Prostate gland (tissue), 2 donors: ENCODE data around the gene MDK. TPM values are rescaled to one million over a fixed set of nuclear protein-coding genes. Genes with fewer than 3 reads are reported as not detected.
A peak's percentile ranks its signal among the peaks of the same experiment; 100 is the strongest.

ENCODE experiments used
- DNase-seq: peaks from one replicate; pipeline ENCODE4 v3.0.0-alpha.2; 2019; ENCODE audit warnings: low spot score
- H3K27ac ChIP-seq, 2 donors: fragments of 200-600 bp; sonication (generic); 2 replicates each; pipeline ENCODE4 v1.5.1; 2017 to 2019
- H3K27me3 ChIP-seq: fragments of 200-600 bp; sonication (generic); replicated peaks from 2 replicates; pipeline ENCODE4 v1.5.1; 2019; ENCODE audit not compliant: insufficient read depth
- H3K36me3 ChIP-seq, 2 donors: fragments of 200-600 bp; sonication (generic); 1 replicate in 1 of 2; 2 replicates in 1 of 2; pipeline versions ENCODE4 v1.5.1 to v1.8.1; 2017 to 2019
- H3K4me1 ChIP-seq: fragments of 200-600 bp; sonication (generic); replicated peaks from 2 replicates; pipeline ENCODE4 v1.5.1; 2019
- H3K4me3 ChIP-seq, 2 donors: fragments of 200-600 bp; sonication (generic); 2 replicates each; pipeline ENCODE4 v1.5.1; 2017 to 2019
- H3K9me3 ChIP-seq: fragments of 200-600 bp; sonication (generic); 2 replicates; pipeline ENCODE4 v1.5.1; 2017
- POLR2A ChIP-seq: fragments of 450-650 bp; IDR thresholded peaks from one replicate; pipeline ENCODE4 v1.6.1; 2016; ENCODE audit warnings: antibody characterized with exemption, mild to moderate bottlenecking
- POLR2AphosphoS5 ChIP-seq: sonication (generic); formaldehyde crosslinking; IDR thresholded peaks from one replicate; pipeline ENCODE4 v1.6.1; 2017; ENCODE audit warnings: antibody characterized with exemption
- WGBS: methylation state at CpG from one replicate; pipeline ENCODE4 v1.1.5; 2018; 5-methylcytosine and 5-hydroxymethylcytosine counted together
- intact Hi-C: fragments of 100-400 bp; cut with DNase I; formaldehyde crosslinking; loops from one replicate; pipeline ENCODE4 v1.14.2; 2022
- total RNA-seq, 2 donors: library from RNA; depleted of rRNA; stranded (reverse); fragments of >200 nt; gene quantifications; one replicate each; pipeline ENCODE4 v1.1.0, GENCODE V29; 2016
- TF ChIP-seq, protein P1 (sequence below), 4 experiments: fragments of 200-600 bp in 2 of 4; fragments of 450-650 bp in 2 of 4; sonication (generic) in 2 of 4; IDR thresholded peaks; 1 replicate in 3 of 4; 2 replicates in 1 of 4; pipeline ENCODE4 v1.5.1; 2016 to 2019; ENCODE audit warnings: antibody characterized with exemption in 4 of 4, mild to moderate bottlenecking in 2 of 4, moderate library complexity in 2 of 4

Gene MDK
- total RNA-seq, 2 donors from 2014 or later: 71.6 to 164 TPM

DNA sequence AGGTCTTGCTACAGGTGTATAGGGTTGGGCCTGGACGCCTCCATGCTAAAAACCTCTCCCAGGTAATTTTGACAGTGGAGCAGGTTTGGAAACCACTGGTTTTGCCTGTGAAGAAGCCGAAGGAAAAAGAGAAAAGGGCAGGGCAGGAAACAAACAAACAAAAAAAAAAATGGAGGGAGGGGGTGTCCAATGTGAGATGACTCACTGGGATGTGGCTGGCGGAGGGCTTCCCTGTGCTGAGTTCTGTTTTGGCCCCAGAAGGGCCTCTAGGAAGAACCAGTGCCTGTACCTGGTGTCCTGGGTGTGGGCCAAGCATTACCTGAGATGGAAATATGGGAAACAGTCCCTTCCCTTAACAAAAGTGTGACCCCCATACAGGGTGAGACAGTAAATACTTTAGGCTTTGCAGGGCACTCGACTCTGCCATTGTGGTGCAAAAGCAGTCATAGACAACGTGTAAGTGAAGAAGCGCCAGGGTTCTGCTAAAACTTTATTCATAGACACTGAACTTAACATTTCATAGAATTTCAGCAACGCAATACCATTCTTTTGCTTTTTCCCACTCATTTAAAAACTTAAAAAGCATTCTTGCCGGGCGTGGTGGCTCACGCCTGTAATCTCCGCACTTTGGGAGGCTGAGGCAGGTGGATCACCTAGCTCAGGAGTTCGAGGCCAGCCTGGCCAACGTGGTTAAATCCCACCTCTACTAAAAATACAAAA lies 43.7 kb upstream of the MDK start:
- Histone ChIP-seq H3K27me3 (no peaks in the 10 kb centered on the region), H3K9me3 (no peaks in the 10 kb centered on the region), H3K36me3 (no peaks in the 10 kb centered on the region), H3K27ac (no peak overlapping the region), H3K4me1 (peaks cover 11% of the 10 kb centered on the region), H3K4me3 (no peak overlapping the region)
- WGBS: 87% methylated on average over 13 of the region's 13 CpGs
- intact Hi-C loops: loop anchor here (10.0 kb wide), 1 partner anchor 213 kb away; the partner anchor contains the start of gene PHF21A
- TF ChIP-seq, protein P1, sequence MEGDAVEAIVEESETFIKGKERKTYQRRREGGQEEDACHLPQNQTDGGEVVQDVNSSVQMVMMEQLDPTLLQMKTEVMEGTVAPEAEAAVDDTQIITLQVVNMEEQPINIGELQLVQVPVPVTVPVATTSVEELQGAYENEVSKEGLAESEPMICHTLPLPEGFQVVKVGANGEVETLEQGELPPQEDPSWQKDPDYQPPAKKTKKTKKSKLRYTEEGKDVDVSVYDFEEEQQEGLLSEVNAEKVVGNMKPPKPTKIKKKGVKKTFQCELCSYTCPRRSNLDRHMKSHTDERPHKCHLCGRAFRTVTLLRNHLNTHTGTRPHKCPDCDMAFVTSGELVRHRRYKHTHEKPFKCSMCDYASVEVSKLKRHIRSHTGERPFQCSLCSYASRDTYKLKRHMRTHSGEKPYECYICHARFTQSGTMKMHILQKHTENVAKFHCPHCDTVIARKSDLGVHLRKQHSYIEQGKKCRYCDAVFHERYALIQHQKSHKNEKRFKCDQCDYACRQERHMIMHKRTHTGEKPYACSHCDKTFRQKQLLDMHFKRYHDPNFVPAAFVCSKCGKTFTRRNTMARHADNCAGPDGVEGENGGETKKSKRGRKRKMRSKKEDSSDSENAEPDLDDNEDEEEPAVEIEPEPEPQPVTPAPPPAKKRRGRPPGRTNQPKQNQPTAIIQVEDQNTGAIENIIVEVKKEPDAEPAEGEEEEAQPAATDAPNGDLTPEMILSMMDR (IDR thresholded peaks at IDR 0.05): no peak
- TF ChIP-seq POLR2AphosphoS5: no peak
- no peak for TF ChIP-seq POLR2A
- DNase-seq: no peak

DNA sequence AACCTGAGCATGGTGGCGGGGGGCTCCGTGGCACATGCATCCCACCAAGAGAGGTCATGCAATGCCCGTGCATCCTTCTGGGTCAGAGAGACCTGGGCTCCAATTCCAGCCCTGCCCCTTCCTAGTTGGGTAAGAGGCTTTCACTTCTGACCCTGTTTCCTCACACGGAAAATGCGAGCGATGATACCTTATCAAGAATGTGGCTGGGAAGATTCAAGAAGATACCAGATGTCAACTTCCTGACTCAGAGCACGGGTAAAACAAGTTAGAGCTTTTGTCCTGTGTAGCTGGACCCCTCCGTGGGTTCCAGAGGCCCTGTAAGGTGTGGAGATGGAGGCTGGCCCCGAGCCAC lies 42.9 kb upstream of the MDK start:
- intact Hi-C loops: loop anchor here (10.0 kb wide), 1 partner anchor 214 kb away; the partner anchor contains the start of gene PHF21A
- Histone ChIP-seq H3K9me3 (no peaks in the 10 kb centered on the region), H3K27me3 (no peaks in the 10 kb centered on the region), H3K36me3 (no peaks in the 10 kb centered on the region), H3K27ac (peak overlapping the region; percentile 76 to 78), H3K4me3 (peak overlapping the region in 1 of 2 donors; percentile 15), H3K4me1 (peaks cover 11% of the 10 kb centered on the region)
- TF ChIP-seq POLR2AphosphoS5 (no peak), POLR2A (no peak)
- TF ChIP-seq, protein P1 (IDR thresholded peaks at IDR 0.05): no peak
- WGBS: 19% methylated on average over 9 of the region's 9 CpGs
- no peak for DNase-seq

DNA sequence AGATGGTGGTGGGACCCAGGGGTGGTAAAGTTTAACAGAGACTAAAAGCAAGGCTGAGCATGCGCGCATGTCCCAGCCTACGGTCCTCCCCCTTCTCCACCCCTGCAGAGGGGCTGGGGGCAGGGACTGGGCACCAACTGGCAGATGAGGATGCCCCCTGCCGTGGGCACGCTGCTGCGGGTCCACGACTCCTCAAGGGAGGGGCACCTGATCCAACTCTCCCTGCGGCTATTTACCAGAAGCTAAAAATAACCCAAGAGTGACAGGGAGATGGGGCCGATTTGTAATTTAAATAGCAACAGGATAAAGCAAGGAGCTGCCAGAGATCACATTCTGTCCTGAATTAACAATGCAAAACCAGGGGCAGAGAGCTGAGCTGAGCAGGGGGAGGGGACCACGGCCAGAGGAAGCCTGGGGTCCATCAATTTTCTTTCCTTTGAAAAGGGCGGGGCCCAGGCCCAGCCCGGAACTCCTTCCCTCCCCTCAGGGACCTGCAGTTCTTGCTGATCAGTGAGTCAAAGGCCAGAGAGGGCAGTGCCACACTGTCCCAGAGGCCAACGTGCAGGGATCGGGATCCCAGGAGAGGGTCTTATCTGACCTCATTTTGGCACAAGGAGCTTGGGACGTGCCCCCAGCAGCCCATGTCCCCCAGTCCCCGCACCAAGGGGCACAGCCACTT lies 42.3 kb upstream of the MDK start:
- DNase-seq: peak; percentile 59
- H3K27me3 ChIP-seq: no peaks in the 10 kb centered on the region
- H3K9me3 ChIP-seq: no peaks in the 10 kb centered on the region
- H3K4me3 ChIP-seq: peak overlapping the region in 1 of 2 donors; percentile 15
- no peaks in the 10 kb centered on the region for H3K36me3 ChIP-seq
- H3K27ac ChIP-seq: peak overlapping the region; percentile 76 to 78
- TF ChIP-seq POLR2A (no peak), POLR2AphosphoS5 (peak; percentile 68)
- TF ChIP-seq, protein P1 (IDR thresholded peaks at IDR 0.05): peak in 1 of 4 experiments; percentile 16
- H3K4me1 ChIP-seq: peaks cover 11% of the 10 kb centered on the region
- intact Hi-C loops: loop anchor here (10.0 kb wide), 1 partner anchor 214 kb away; the partner anchor contains the start of gene PHF21A
- 13% methylated on average over 16 of the region's 16 CpGs for WGBS

DNA sequence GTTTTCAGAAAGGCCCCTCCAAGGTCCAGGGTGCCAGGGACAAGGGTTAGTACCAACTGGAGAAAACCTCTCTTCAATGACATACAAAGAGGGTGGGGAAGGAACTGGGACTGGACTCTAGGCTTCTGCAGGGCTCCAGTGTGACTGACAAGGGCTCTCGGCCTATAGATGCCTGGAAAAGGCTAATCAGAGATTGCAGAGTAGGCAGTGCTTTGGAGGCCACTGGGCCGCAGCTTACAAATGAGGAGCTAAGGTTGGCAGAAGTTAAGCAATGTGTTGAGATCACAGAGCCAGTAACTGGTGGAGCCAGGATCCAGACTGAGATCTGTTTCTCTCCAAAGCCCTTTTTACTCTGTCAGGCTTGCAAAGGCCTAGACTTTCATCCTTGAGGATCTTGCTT lies 41.7 kb upstream of the MDK start:
- Histone ChIP-seq H3K4me3 (no peak overlapping the region), H3K4me1 (peaks cover 11% of the 10 kb centered on the region), H3K27me3 (no peaks in the 10 kb centered on the region), H3K9me3 (no peaks in the 10 kb centered on the region), H3K36me3 (no peaks in the 10 kb centered on the region), H3K27ac (peak overlapping the region in 1 of 2 donors; percentile 76)
- 65% methylated on average over 2 of the region's 2 CpGs for whole genome bisulfite sequencing
- TF ChIP-seq POLR2A: no peak
- TF ChIP-seq, protein P1 (IDR thresholded peaks at IDR 0.05): no peak
- no peak for TF ChIP-seq POLR2AphosphoS5
- no peak for DNase-seq
- intact Hi-C loops: loop anchor here (10.0 kb wide), 1 partner anchor 215 kb away; the partner anchor contains the start of gene PHF21A
